Measurements from ENCODE around the gene PLEKHM1.
"Not testable (repeated sequence)": the region's sequence is repeated elsewhere in the genome, so short reads cannot be mapped to it uniquely, and the experiment has no call there.

The PLEKHM1 gene

DNA sequence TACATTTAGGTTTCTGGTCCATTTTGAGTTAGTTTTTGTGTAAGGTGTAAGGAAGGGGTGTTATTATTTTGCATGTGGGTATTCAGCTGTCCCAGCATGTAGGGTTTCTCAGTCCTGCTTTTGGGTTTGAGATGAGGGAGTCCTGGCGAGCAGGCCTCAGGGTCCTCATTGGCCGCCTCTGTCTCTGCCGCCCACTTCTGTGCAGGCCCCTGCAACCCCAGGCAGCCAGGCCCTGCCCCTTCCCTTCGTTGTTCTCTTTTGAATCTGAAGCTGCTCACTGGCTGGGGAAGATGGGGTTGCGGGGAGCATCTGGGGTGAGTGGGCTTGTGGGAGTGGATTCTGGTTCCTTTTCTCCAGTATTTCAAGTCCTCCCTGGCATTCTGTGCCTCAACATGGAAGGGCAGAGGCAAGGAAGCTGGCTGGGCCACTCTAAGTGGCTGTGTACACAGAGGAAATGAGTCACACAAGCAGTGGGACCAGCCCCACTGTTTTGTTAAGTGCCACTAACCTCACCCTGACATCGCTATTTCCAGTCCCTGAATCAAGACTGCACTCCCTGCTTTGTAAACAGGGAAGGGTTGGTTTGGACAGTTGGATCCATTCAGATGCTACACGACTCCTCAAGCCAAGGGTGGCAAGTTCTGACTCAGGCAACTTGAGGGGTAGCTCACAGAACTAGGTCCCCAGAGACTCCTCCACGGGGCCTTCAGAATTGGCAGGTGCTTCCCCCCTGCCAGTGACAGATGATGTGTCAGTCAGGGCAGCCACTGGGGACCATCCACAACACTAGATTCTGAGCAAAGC is 28.8 kb downstream of the PLEKHM1 start:
- DNase-seq (ENCODE audit: low spot score), result not testable (repeated sequence)

DNA sequence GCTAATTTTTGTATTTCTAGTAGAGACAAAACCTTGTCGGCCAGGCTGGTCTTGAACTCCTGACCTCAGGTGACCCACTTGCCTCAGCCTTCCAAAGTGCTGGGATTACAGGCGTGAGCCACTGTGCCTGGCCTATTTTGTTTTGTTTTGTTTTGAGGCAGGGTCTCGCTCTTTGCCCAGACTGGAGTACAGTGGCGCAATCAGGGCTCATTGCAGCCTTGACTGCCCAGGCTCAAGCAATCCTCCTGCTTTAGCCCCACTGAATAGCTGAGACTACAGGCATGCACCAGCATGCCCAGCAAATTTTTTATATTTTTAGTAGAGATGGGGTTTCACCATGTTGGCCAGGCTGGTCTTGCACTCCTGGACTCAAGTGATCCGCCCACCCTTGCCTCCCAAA is 30.1 kb downstream of the PLEKHM1 start:
- not testable (repeated sequence) for DNase-seq (ENCODE audit: low spot score)

DNA sequence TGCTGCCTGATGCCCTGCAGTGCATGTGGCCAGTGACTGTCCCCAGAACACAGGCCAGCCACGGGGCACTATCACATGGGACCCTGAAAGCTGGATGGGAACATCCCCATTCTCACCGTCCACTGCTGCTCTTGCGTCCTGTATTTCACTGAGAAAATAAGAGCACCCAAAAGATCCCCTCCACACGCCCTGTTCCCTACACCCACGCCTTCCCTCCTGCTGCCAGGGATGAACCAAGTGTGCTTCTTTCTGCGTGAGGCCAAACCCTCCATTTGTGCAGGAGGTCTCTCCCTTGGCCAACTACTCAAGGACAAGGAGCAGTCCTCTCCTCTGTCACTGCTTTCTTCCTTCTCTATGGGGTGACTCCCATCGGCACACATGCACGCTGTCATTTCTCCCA is 36.2 kb downstream of the PLEKHM1 start:
- not testable (repeated sequence) for DNase-seq (ENCODE audit: low spot score)

DNA sequence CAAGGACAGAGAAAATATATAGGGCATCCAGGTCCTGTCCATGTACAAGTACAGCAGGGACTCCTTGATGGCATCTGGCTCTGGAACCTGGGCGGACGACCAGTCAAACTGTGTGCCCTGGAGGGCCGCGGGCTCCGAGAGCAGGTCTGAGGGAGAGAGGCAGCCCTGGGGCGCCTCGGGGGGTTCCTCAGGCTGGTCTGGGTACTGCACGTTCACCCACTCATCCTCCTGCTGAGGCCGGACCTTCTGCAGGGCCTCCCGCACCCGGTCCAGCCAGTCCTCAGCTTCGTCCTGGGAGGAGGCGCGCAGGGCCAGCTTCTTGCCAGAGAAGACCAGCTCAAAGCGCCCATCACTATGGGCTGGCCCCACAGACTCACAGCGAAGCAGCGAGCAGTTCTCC is 36.8 kb downstream of the PLEKHM1 start:
- not testable (repeated sequence) for DNase-seq (ENCODE audit: low spot score)

DNA sequence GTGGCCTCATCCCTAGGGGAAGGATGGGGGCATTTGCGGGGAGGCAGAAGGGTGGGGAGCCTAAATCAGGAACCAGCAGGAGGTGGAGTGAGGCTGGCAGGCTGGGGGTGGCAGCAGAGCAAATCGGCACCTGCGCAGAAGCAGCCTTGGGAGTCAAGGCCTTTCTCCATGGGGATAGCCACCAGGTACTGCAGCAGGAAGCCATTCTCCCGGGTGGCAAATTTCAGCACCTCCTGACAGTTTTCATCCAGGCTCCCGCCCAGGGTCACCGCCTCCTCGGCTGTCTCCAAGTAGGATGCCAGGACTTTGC is 37.3 kb downstream of the PLEKHM1 start:
- not testable (repeated sequence) for DNase-seq (ENCODE audit: low spot score)

DNA sequence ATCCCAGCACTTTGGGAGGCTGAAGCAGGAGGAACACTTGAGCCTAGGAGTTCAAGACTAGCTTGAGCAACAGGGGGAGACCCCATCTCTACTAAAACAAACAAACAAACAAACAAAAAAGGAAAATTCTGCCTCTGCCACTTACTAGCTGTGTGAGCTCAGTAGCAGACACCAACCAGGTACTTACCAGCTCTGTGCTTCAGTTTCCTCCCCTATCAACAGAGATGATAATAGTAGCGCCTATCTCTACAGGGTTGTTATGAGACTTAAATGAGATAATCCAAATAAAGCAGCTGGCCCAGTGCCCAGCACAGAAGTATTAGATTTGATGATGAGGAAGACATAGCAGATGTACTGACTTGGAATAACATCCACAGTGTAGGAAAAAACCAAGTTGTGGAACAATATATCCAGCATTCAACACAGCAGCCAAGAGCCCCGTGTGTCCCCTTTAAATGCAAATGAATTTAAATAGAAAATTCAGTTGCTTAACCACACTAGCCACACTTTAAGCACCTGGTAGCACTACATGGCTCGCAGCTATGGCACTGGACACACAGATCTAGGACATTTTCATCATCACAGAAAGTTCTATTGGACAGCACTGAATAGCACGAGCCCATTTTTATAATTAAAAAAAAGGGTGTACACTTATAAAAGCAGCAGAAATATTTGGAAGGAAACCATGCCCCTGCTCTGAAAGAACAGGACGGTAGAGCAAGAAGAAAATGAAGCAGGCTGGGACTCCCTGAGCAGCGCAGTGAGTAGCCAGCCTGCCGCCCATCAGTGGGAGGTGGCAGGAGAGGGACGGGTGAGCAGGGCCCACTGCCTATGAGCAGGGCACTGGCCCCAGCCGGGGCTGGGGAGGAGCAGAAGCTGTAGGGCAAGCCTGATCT is 37.9 kb downstream of the PLEKHM1 start:
- DNase-seq (ENCODE audit: low spot score), result not testable (repeated sequence)

DNA sequence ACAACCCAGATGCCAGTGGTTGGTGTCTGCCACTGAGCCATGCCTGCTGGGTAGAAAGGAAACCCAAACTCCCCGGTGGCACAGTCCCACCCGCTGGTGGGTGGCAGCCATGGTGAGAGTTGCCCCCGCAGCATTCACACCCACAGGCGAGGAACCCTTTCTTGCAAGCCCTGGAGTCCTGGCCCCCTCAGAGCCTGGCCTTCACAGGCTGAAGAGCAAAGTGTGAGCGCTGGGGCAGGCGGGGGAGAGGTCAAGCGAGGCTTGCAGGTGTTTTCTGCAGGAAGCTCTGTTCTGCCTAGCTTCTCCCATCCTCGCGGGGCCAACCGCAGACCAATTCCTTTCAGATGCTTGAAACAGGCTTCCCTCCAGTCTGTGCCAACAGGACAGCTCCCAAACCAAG is 38.9 kb downstream of the PLEKHM1 start:
- not testable (repeated sequence) for DNase-seq (ENCODE audit: low spot score)

DNA sequence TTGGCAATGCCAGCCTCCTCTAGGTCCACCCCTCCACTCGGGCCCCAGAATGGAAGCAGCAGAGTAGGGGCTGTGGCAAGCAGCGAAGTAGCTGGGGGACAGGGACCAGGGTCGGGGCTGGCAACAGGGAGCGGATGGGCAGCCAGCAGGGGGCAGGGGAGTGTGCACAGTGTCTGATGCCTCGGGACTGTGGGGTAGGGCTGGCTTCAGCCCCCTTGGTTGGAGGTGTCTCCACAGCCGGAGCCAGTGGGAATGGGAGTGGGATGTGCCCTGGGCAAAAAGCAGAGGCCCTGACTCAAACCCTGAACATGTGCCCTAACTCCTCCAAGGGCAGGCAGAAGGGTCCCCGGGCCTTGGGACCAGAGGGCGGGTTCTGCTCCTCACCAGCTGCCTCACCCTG is 39.4 kb downstream of the PLEKHM1 start:
- DNase-seq (ENCODE audit: low spot score), result no peak

DNA sequence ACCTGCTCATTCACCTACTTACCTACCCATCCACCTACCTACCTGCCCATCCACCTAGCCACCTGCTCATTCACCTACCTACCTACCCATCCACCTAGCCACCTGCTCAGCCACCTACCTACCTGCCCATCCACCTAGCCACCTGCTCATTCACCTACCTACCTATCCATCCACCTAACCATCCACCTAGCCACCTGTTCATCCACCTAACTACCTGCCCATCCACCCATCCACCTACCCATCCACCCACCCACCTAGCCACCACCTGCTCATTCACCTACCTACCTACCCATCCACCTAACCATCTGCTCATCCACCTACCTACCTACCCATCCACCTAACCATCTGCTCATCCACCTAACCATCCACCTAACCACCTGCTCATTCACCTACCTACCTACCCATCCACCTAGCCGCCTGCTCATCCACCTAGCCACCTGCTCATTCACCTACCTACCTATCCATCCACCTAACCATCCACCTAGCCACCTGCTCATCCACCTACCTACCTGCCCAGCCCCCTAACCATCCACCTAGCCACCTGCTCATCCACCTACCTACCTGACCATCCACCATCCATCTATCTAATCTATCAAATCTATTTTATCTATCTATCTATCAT is 40.7 kb downstream of the PLEKHM1 start:
- DNase-seq (ENCODE audit: low spot score), result not testable (repeated sequence)

DNA sequence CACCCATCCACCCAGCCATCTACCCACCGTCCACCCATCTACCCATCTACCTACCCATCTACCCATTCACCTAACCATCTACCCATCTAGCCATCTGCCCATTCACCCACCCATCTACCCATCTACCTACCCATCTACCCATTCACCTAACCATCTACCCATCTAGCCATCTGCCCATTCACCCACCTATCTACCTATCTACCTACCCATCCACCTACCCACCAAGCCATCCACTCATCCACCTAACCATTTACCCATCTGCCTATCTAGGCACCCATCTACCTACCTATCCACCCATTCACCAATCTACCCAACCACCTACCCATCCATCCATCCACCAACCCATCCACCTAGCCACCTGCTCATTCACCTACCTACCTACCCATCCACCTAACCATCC is 41.3 kb downstream of the PLEKHM1 start:
- not testable (repeated sequence) for DNase-seq (ENCODE audit: low spot score)

DNA sequence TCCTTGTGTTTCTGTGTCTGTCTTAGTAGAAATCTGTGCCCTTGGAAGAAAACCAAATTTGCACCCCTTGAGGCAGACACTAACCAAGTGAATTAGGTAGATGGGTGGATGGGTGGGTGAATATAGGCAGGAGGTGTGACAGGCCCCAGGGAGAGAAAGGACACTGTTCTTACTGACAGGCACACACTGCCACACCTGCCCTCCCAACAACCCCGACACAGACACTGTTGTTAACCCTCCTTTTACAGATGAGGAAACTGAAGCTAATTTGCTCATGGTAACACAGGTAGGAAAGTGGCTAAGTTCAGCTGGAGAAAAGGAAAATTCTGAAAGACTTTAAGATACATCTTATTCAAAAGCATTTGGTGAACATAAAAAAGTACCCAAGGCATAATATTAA is 42.0 kb downstream of the PLEKHM1 start:
- DNase-seq (ENCODE audit: low spot score), result not testable (repeated sequence)

DNA sequence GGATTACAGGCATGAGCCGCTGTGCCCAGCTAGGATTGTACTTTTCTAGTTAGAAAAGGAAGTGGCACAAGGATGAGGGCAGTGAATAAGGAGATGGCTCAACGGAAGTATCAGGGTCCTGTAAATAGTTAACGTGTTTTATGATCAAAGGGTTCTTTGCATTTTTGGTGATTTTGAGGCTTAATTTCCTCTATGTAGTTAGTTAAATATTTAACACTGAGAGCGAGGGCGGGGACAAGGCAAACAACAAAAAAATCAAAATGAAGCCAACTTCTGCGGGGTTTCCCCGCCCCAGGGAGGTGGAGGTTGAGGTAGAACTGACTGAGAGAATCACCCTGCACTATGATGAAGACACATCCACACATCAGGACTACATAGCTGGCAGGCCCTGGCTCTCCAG is 42.5 kb downstream of the PLEKHM1 start:
- DNase-seq (ENCODE audit: low spot score), result not testable (repeated sequence)

DNA sequence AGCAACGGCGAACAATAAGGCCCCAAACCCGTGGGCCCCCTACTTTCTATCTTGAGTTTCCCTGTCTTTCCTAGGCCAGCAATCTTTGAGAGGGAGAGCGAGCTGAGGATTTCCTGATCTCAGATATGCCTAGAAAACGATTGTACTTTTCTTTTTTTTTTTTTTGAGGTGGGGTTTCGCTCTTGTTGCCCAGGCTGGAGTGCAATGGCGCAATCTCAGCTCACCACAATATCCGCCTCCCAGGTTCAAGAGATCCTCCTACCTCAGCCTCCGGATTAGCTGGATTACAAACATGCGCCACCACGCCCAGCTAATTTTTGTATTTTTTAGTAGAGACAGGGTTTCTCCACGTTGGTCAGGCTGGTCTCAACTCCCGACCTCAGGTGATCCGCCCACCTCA is 42.9 kb downstream of the PLEKHM1 start:
- not testable (repeated sequence) for DNase-seq (ENCODE audit: low spot score)

DNA sequence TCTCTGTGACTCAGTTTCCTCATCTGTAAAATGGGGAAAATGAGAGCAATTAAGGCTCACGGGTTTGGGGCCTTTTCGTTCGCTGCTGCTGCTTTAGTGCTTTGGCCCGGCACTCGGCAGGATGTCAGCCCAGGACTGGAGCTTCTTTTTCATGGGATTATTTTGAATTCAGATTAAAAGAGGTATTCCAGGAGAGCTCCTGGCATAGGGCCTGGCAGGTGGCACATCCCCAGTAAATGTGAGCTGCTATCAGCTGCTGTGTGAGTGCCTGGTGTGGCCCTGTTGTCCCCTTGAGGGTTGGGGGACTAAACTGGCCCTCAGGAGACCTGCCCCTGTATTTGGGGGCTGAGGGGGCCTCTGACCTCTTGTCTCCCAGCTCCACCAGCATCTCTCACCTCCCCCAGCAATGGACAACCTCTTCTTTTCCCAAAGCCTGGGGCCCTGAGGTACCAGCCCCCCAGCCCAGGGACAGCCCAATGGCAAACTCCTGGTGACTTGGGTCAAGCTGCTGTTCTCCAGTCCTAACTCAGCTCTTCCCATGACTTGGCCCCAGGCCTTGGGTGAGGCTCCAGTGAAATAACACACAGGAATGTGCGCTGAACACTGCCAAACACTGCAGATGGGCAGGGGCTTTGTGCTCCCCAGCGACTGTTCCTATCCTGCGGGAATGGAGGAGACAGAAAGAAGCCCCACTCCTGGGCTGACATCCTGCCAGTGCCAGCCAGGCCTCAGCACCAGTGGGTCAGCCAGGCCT is 43.5 kb downstream of the PLEKHM1 start:
- DNase-seq (ENCODE audit: low spot score), result not testable (repeated sequence)

DNA sequence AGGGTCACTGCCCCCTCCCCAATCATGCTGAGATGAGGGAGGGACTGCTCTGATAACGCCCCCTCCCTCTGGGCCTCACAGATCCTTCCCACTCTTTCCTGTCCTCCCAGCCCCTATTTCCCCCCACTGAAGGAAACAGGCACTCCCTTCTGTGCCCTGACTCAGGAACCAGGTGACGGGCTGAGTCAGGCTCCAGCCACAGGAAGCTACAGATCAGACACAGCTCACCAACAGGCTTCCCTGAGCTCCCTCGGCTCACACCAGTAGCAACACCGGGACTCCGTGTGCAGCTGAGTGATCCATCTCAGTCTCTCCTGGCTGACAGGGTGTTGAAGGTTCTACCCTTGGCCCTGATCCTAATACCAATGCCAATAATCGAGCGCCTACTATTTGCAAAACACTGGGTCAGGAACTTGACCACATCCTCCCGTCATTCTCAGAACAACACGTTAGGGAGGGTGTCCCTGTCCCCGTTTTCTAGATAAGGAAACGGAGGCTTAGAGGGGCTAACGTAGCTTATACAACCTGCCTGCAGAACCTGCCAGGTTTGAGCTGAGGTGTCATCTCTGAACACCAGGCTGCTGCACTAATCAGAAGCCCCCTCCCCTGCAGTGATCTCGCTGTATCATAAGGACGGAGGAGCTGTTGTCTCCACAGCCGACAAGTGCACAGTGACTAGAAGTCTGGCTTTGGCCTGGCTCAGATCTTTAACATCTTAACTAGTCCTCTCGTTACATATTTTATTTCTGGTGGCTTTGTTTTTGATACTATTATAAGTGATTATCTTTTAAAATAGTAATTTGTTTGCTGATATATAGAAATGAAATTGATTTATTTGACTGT is 44.4 kb downstream of the PLEKHM1 start:
- peak; percentile 62 for DNase-seq (ENCODE audit: low spot score)

DNA sequence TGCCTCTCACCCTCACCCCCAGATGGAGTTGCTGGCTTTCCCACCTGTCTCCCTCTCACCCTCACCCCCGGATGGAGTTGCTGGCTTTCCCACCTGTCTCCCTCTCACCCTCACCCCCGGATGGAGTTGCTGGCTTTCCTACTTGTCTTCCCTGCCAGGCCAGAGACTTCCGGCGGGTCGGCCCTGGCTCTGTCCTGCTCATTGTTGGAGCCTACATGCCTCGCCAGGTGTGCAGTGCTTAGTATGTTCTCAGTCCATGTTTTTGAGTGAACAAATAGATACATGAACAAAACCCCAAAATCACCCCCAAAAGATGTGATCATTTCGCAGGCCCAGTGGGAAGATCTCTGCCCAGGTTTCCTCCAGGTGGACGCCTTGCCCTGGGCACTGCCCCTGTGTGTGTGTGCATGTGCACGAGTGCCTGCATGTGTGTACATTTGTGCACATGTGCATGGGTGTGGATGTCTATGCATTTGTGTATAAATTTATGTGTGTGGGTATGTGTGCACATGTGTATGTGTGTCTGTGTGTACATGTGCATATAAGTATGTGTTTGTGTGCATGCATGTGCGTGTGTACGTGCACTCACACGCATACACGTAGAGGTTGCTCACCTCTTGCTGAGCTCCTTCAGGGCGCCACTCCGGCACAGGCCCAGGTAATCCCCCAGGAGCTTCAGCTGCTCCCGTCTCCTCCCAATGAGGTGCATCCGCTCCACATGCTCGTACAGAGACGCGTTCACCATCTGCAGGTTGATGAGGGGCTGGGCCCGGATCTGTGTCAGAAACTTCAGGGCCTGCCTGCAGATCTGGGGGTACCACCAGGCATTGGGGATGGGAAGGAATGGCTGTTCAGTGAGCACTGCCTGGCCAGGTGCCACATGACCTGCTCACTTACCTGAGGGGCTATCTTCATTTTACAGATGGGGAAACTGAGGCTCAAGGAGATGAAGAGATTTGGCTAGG is 45.4 kb downstream of the PLEKHM1 start:
- DNase-seq (ENCODE audit: low spot score), result not testable (repeated sequence)

DNA sequence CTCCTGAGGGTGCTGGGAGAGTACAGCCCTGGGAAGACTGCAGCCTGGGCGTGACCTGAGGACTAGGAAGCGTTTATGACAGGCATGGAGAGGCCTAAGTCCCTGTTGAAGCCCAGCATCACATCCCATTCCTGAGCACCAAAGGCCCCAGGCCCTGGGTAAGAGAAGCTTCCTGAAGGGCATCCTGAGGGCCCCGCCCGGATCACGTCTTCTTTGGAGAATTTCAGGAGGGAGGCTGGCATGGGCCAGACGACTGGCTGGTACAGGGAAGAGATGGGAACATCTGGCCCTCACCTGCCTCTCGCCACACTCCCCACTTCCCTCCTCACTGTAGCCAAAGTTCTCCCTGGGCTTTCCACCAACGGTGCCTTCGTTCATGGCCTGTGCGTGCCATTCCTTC is 46.2 kb downstream of the PLEKHM1 start:
- not testable (repeated sequence) for DNase-seq (ENCODE audit: low spot score)

DNA sequence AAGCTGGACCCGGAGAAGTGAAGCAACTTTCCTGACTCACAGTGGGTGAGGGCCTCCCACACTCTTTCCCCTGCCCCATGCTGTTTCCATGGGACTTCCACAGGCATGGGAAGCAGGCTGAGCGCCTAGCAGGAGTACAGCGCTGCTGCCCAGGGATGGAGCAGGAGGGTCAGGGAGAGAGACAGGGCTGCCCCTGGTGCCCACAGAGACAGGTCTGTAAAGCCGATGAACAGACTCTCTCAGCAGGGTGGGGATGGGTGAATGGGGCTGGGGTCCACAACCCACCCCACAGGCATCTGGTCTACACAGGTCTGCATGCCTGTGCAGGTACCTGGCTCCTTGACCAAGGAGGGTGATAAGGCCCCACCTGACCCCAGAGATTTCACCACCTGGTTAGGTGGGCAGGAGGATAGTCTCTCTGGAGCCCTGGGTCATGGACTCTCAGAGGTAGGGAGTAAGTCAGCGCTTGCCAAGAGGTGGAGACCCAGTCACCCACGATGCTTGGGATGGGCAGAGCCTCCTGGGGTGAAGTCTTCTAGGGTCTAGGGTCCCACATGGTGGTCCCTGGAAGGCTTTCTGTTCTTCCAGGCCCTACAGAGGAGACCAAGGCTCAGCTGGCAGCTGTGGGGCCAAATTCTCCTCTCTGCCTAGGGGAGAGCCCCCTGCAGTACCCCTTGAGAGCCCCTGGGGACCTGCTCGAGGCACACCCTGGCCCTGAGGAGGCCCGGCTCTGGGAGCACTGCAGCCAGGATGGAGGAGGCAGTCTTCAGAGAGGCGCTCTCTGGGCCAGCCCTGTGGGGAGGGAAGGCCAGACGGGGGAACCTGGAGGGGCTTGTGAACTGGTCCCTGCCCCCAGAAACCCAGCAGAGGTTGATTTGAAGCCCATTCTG is 46.9 kb downstream of the PLEKHM1 start:
- DNase-seq (ENCODE audit: low spot score), result not testable (repeated sequence)

All from activated CD4-positive, alpha-beta T cell treated with anti-CD3 and anti-CD28 coated beads, Interleukin-2, Interleukin-4, amounts not matched to agents 100 ng/mL and 50 ng/mL, durations not matched to agents 16 hours and 8 hours (primary cell).